IMR-90 (cell line): Measurements from ENCODE around the gene KRTAP12-3. TPM values are rescaled to one million over a fixed set of nuclear protein-coding genes. Genes with fewer than 3 reads are reported as not detected.

Source experiments
- ATAC-seq: fragments of 200-7000 bp; cut with Tn5 transposase; 2 replicates; pipeline ENCODE4 v1.9.1; 2020; ENCODE audit warnings: low read depth, mild to moderate bottlenecking, moderate library complexity
- BruUV-seq: library from RNA; stranded (reverse); fragments of 400-500 nt; replicated peaks from 2 replicates; lab custom pipeline; 2021; lab: Mats Ljungman, UMichigan
- CTCF ChIA-PET: fragments of 300-600 bp; formaldehyde crosslinking; extraction: SDS; loops from one replicate; lab custom pipeline; 2021; ENCODE audit warnings: antibody characterized with exemption; lab: Yijun Ruan, JAX
- POLR2A ChIA-PET: fragments of 300-600 bp; sonication (Branson Sonifier 250); formaldehyde crosslinking; loops from one replicate; lab custom pipeline; 2022; ENCODE audit warnings: antibody characterized with exemption; ENCODE audit not compliant: unreplicated experiment; lab: Charles Lee
- DNase-seq: peaks from one replicate; pipeline ENCODE4 v3.0.0; 2013
- H2AFZ ChIP-seq: replicated peaks from 2 replicates; pipeline ENCODE3; 2013; ENCODE audit warnings: low read length, mild to moderate bottlenecking; ENCODE audit not compliant: poor library complexity
- H2AK5ac ChIP-seq: 2 replicates; pipeline ENCODE4 v1.6.1; 2013; ENCODE audit warnings: low read depth, low read length, inconsistent platforms
- H2AK9ac ChIP-seq: replicated peaks from 2 replicates; pipeline ENCODE3; 2013; ENCODE audit warnings: mild to moderate bottlenecking, low read depth, low read length, moderate library complexity; ENCODE audit not compliant: poor library complexity
- H2BK120ac ChIP-seq: 2 replicates; pipeline ENCODE4 v1.6.1; 2013; ENCODE audit warnings: low read depth, low read length, inconsistent platforms
- H2BK15ac ChIP-seq: 3 replicates; pipeline ENCODE4 v1.6.1; 2013; ENCODE audit warnings: low read depth, low read length, inconsistent platforms
- H2BK20ac ChIP-seq: 2 replicates; pipeline ENCODE4 v1.6.1; 2013; ENCODE audit warnings: low read depth, mild to moderate bottlenecking, inconsistent platforms, low read length, moderate library complexity
- H2BK5ac ChIP-seq: 2 replicates; pipeline ENCODE4 v1.6.1; 2013; ENCODE audit warnings: mild to moderate bottlenecking, low read depth, low read length, inconsistent platforms; ENCODE audit not compliant: poor library complexity, severe bottlenecking
- H3K14ac ChIP-seq: replicated peaks from 2 replicates; pipeline ENCODE4 v1.6.1; 2013; ENCODE audit warnings: low read depth, low read length, inconsistent platforms
- H3K18ac ChIP-seq: 2 replicates; pipeline ENCODE4 v1.6.1; 2013; ENCODE audit warnings: low read depth, low read length, control low read depth
- H3K23ac ChIP-seq: 2 replicates; pipeline ENCODE4 v1.6.1; 2013; ENCODE audit warnings: low read depth, low read length, inconsistent platforms
- H3K27ac ChIP-seq: 2 replicates; pipeline ENCODE4 v1.5.1; 2013; ENCODE audit warnings: mild to moderate bottlenecking, control low read depth, low read length; ENCODE audit not compliant: insufficient read depth
- H3K27me3 ChIP-seq: 2 replicates; pipeline ENCODE4 v1.6.1; 2013; ENCODE audit warnings: low read length; ENCODE audit not compliant: control insufficient read depth, insufficient read depth
- H3K36me3 ChIP-seq: 2 replicates; pipeline ENCODE4 v1.6.1; 2013; ENCODE audit warnings: low read length, mixed read lengths; ENCODE audit not compliant: control insufficient read depth, insufficient read depth
- H3K4ac ChIP-seq: 2 replicates; pipeline ENCODE4 v1.6.1; 2013; ENCODE audit warnings: low read depth, low read length, inconsistent platforms
- H3K4me1 ChIP-seq: 2 replicates; pipeline ENCODE4 v1.6.1; 2013; ENCODE audit warnings: low read length, mixed read lengths; ENCODE audit not compliant: control insufficient read depth, insufficient read depth
- H3K4me2 ChIP-seq: 2 replicates; pipeline ENCODE4 v1.6.1; 2013; ENCODE audit warnings: low read depth, mild to moderate bottlenecking, control low read depth, low read length, moderate library complexity
- H3K4me3 ChIP-seq: 2 replicates; pipeline ENCODE4 v1.5.1; 2013; ENCODE audit warnings: low read depth, mild to moderate bottlenecking, control low read depth, low read length, moderate library complexity; ENCODE audit not compliant: insufficient read depth
- H3K56ac ChIP-seq: 2 replicates; pipeline ENCODE4 v1.6.1; 2013; ENCODE audit warnings: low read length, inconsistent platforms; ENCODE audit not compliant: insufficient read depth; ENCODE audit errors: extremely low read depth
- H3K79me1 ChIP-seq, 2 experiments: 2 replicates each; pipeline ENCODE4 v1.6.1; 2013; ENCODE audit warnings: low read length in 2 of 2, inconsistent platforms in 1 of 2, low read depth in 1 of 2
- H3K9ac ChIP-seq: 2 replicates; pipeline ENCODE4 v1.6.1; 2013; ENCODE audit warnings: low read depth, low read length, control low read depth
- H3K9me1 ChIP-seq: 2 replicates; pipeline ENCODE4 v1.6.1; 2013; ENCODE audit warnings: low read length, inconsistent platforms; ENCODE audit not compliant: insufficient read depth
- H3K9me3 ChIP-seq: 2 replicates; pipeline ENCODE4 v1.6.1; 2013; ENCODE audit warnings: low read length; ENCODE audit not compliant: control insufficient read depth, insufficient read depth
- H4K20me1 ChIP-seq: 2 replicates; pipeline ENCODE4 v1.6.1; 2013; ENCODE audit warnings: low read length, inconsistent platforms; ENCODE audit not compliant: insufficient read depth
- H4K5ac ChIP-seq: 2 replicates; pipeline ENCODE4 v1.6.1; 2013; ENCODE audit warnings: mild to moderate bottlenecking, low read depth, low read length, control low read depth
- H4K8ac ChIP-seq, 2 experiments: 2 replicates each; pipeline ENCODE4 v1.6.1; 2013; ENCODE audit warnings: low read depth in 2 of 2, low read length in 2 of 2, control low read depth in 1 of 2, inconsistent platforms in 1 of 2
- H4K91ac ChIP-seq: 2 replicates; pipeline ENCODE4 v1.6.1; 2013; ENCODE audit warnings: low read depth, low read length, inconsistent platforms; ENCODE audit not compliant: insufficient read depth
- CEBPB ChIP-seq: IDR thresholded peaks from 2 replicates; pipeline ENCODE4 v1.6.1; 2012; ENCODE audit warnings: low read depth, low read length, improper control_type of control experiment
- CHD1 ChIP-seq: IDR thresholded peaks from 2 replicates; pipeline ENCODE4 v1.6.1; 2012; ENCODE audit warnings: low read depth, low read length, improper control_type of control experiment
- FOS ChIP-seq: fragments of 150-350 bp; IDR thresholded peaks from 2 replicates; pipeline ENCODE4 v1.6.1; 2016; ENCODE audit warnings: low read depth, low read length
- MAFK ChIP-seq: IDR thresholded peaks from 2 replicates; pipeline ENCODE4 v1.6.1; 2012; ENCODE audit warnings: low read depth, low read length, improper control_type of control experiment
- MXI1 ChIP-seq: IDR thresholded peaks from 2 replicates; pipeline ENCODE4 v1.6.1; 2012; ENCODE audit warnings: low read depth, mild to moderate bottlenecking, low read length, moderate library complexity, borderline replicate concordance
- NFE2L2 ChIP-seq: fragments of 150-350 bp; IDR thresholded peaks from 2 replicates; pipeline ENCODE4 v1.6.1; 2016; ENCODE audit warnings: low read depth, mild to moderate bottlenecking, low read length
- POLR2A ChIP-seq: IDR thresholded peaks from 2 replicates; pipeline ENCODE4 v1.6.1; 2012; ENCODE audit warnings: mild to moderate bottlenecking, low read depth, low read length
- RAD21 ChIP-seq: IDR thresholded peaks from 2 replicates; pipeline ENCODE4 v1.6.1; 2012; ENCODE audit warnings: low read length, improper control_type of control experiment
- RCOR1 ChIP-seq: IDR thresholded peaks from 2 replicates; pipeline ENCODE4 v1.6.1; 2012; ENCODE audit warnings: mild to moderate bottlenecking, low read length, improper control_type of control experiment; ENCODE audit not compliant: insufficient replicate concordance
- SMC3 ChIP-seq: fragments of 150-350 bp; IDR thresholded peaks from 2 replicates; pipeline ENCODE4 v1.6.1; 2016; ENCODE audit warnings: low read depth, mild to moderate bottlenecking, antibody characterized with exemption, low read length, moderate library complexity
- USF2 ChIP-seq: fragments of 150-350 bp; IDR thresholded peaks from 2 replicates; pipeline ENCODE4 v1.6.1; 2017; ENCODE audit warnings: mild to moderate bottlenecking, antibody characterized with exemption, low read length, low read depth
- WGBS, 2 experiments: methylation state at CpG; one replicate each; pipeline versions ENCODE4 v1.1.5 to v1.1.7; 2013; ENCODE audit warnings: missing lambda C conversion rate in 2 of 2; ENCODE audit not compliant: insufficient read length in 1 of 2; ENCODE audit errors: extremely low coverage in 2 of 2; 5-methylcytosine and 5-hydroxymethylcytosine counted together
- dilution Hi-C: fragments of 300-500 bp; cut with HindIII; formaldehyde crosslinking; loops from one replicate; pipeline ENCODE4 v1.14.3; 2018; ENCODE audit warnings: low sequenced_read_pairs; ENCODE audit not compliant: unreplicated experiment
- in situ Hi-C: fragments of 300-500 bp; cut with MboI; formaldehyde crosslinking; loops from 3 replicates; pipeline ENCODE4 v1.14.3; 2019; ENCODE audit warnings: low sequenced_read_pairs, inconsistent platforms, mixed read lengths
- intact Hi-C: fragments of 100-400 bp; cut with micrococcal nuclease; formaldehyde crosslinking; loops from 2 replicates; pipeline ENCODE4 v1.10.0; 2022
- polyA plus RNA-seq, 3 experiments: library from polyadenylated mRNA; depleted of rRNA; stranded (reverse); fragments of >200 nt; gene quantifications; 2 replicates each; pipeline ENCODE4 v1.2.3, GENCODE V29; 2012; ENCODE audit warnings: low replicate concordance in 1 of 3
- total RNA-seq: library from RNA; depleted of rRNA; stranded (reverse); fragments of >200 nt; gene quantifications from 2 replicates; pipeline ENCODE4 v1.2.3, GENCODE V29; 2012
- TF ChIP-seq, protein P1 (sequence below): conservative IDR thresholded peaks from 2 replicates; pipeline ENCODE4 v1.5.1; 2012; ENCODE audit warnings: mild to moderate bottlenecking, low read depth, low read length, improper control_type of control experiment
- TF ChIP-seq, protein P2 (sequence below): fragments of 150-350 bp; IDR thresholded peaks from 2 replicates; pipeline ENCODE4 v1.6.1; 2016; ENCODE audit warnings: low read depth, mild to moderate bottlenecking, low read length, moderate library complexity, borderline replicate concordance

Gene KRTAP12-3
- total and polyA plus RNA-seq, 2 of the 4 experiments (the other 2 are of a cell fraction): not detected

DNA sequence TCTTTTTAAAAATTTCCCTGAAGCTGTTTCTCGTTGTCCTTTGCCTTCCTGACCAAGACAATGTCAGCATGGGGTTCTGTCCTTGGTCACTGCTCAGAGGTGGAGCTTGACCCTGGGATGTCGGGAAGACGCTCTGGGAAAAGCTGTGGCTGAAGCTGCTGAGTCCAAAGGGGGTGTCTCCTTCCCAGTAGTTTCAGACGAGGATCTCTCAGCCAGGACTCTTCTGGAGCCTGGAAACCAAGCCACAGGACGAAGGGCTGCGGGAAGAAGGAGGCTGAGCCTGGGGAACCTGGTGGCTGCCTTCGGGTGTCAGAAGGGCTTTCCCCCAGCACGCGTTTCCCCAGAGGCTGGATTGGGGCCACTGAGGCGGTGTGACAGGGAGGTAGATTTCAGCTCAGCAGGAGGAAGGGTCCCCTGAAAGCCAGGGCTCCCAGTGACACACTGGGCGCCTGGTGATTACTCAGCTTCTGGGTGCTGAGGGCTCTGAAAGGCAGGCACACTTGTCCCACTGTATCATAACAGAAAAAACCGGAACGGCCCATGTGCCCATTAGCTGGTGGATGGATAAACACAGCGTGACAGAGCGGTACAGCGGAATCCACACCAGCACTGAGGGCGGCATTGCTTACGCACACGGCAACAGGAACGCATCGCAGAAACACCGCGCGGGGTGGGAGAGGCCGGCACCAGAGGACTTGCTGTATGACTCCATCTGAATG is 29.3 kb downstream of the KRTAP12-3 start:
- Histone ChIP-seq H3K36me3 (no peaks in the 10 kb centered on the region), H3K79me1 (no peaks in the 10 kb centered on the region), H4K5ac (no peak overlapping the region), H3K4me1 (no peaks in the 10 kb centered on the region), H2AFZ (no peak overlapping the region), H3K9me3 (no peaks in the 10 kb centered on the region), H3K4ac (no peak overlapping the region), H3K9me1 (no peaks in the 10 kb centered on the region), H3K56ac (no peak overlapping the region), H3K4me2 (no peak overlapping the region), H3K27me3 (peaks cover 32% of the 10 kb centered on the region), H2BK20ac (no peak overlapping the region), H2AK9ac (no peak overlapping the region), H3K4me3 (no peak overlapping the region), H3K14ac (no peak overlapping the region), H3K9ac (no peak overlapping the region), H4K91ac (no peak overlapping the region), H4K8ac (no peak overlapping the region), H2BK15ac (no peak overlapping the region), H4K20me1 (no peaks in the 10 kb centered on the region), H3K27ac (no peak overlapping the region), H2BK5ac (no peak overlapping the region), H3K23ac (no peak overlapping the region), H3K18ac (no peak overlapping the region), H2BK120ac (no peak overlapping the region), H2AK5ac (no peak overlapping the region)
- CTCF ChIA-PET: no interaction called here
- no peak for TF ChIP-seq NFE2L2
- TF ChIP-seq POLR2A: no peak
- no peak for TF ChIP-seq CEBPB
- no peak for TF ChIP-seq MAFK
- no peak for TF ChIP-seq FOS
- TF ChIP-seq SMC3: no peak
- TF ChIP-seq, protein P1, sequence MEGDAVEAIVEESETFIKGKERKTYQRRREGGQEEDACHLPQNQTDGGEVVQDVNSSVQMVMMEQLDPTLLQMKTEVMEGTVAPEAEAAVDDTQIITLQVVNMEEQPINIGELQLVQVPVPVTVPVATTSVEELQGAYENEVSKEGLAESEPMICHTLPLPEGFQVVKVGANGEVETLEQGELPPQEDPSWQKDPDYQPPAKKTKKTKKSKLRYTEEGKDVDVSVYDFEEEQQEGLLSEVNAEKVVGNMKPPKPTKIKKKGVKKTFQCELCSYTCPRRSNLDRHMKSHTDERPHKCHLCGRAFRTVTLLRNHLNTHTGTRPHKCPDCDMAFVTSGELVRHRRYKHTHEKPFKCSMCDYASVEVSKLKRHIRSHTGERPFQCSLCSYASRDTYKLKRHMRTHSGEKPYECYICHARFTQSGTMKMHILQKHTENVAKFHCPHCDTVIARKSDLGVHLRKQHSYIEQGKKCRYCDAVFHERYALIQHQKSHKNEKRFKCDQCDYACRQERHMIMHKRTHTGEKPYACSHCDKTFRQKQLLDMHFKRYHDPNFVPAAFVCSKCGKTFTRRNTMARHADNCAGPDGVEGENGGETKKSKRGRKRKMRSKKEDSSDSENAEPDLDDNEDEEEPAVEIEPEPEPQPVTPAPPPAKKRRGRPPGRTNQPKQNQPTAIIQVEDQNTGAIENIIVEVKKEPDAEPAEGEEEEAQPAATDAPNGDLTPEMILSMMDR: no peak
- no peak for TF ChIP-seq MXI1
- no peak for TF ChIP-seq CHD1
- TF ChIP-seq, protein P2, sequence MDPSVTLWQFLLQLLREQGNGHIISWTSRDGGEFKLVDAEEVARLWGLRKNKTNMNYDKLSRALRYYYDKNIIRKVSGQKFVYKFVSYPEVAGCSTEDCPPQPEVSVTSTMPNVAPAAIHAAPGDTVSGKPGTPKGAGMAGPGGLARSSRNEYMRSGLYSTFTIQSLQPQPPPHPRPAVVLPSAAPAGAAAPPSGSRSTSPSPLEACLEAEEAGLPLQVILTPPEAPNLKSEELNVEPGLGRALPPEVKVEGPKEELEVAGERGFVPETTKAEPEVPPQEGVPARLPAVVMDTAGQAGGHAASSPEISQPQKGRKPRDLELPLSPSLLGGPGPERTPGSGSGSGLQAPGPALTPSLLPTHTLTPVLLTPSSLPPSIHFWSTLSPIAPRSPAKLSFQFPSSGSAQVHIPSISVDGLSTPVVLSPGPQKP: no peak
- TF ChIP-seq RAD21: no peak
- TF ChIP-seq RCOR1: no peak
- no peak for TF ChIP-seq USF2
- ATAC-seq: no peak
- in situ Hi-C loops (no loop called here), dilution Hi-C loops (no loop called here), intact Hi-C loops (no loop called here)
- no TSS peak for BruUV-seq
- POLR2A ChIA-PET: no interaction called here
- 45% methylated on average over 6 of the region's 25 CpGs; no CpG with 5 or more reads in 1 of the 2 experiments for WGBS, 2 experiments
- DNase-seq: no peak
